K562 (cell line): ENCODE measurements around the gene RBM7. TPM values are rescaled to one million over a fixed set of nuclear protein-coding genes. Genes with fewer than 3 reads are reported as not detected.

ENCODE experiments used
- ADNP ChIP-seq: fragments of 200-800 bp; sonication (Bioruptor generic); IDR thresholded peaks from 2 replicates; pipeline ENCODE4 v1.6.1; 2016; ENCODE audit warnings: missing genetic modification characterization, missing compliant biosample characterization
- ETV1 ChIP-seq: fragments of 450-650 bp; conservative IDR thresholded peaks from 2 replicates; pipeline ENCODE4 v1.6.1; 2016; ENCODE audit warnings: missing genetic modification characterization, control low read depth, low read depth, missing compliant biosample characterization
- GATAD2A ChIP-seq: fragments of 450-650 bp; IDR thresholded peaks from 2 replicates; pipeline ENCODE4 v1.6.1; 2017
- HLTF ChIP-seq: fragments of 450-650 bp; IDR thresholded peaks from 2 replicates; pipeline ENCODE4 v1.6.1; 2016
- HNRNPL ChIP-seq: fragments of 200-400 bp; formaldehyde crosslinking; IDR thresholded peaks from 2 replicates; pipeline ENCODE4 v1.6.1; 2017; ENCODE audit warnings: low read depth, mild to moderate bottlenecking, low read length
- IFI16 ChIP-seq: fragments of 250-450 bp; sonication (Bioruptor Pico); IDR thresholded peaks from 2 replicates; pipeline ENCODE4 v2.1.2; 2022; ENCODE audit warnings: mild to moderate bottlenecking, inconsistent platforms
- KAT2B ChIP-seq: IDR thresholded peaks from one replicate; pipeline ENCODE4 v1.6.1; 2012; ENCODE audit warnings: low read depth, mild to moderate bottlenecking, control low read depth, inconsistent platforms, low read length, moderate library complexity
- KDM5B ChIP-seq: fragments of 200-600 bp; sonication (generic); IDR thresholded peaks from 2 replicates; pipeline ENCODE4 v1.6.1; 2012; ENCODE audit warnings: low read depth, mild to moderate bottlenecking, moderate library complexity, low read length, control low read depth, inconsistent platforms; ENCODE audit not compliant: insufficient replicate concordance
- KLF16 ChIP-seq: IDR thresholded peaks from 2 replicates; pipeline ENCODE4 v1.6.1; 2016; ENCODE audit warnings: antibody characterized with exemption
- MAFK ChIP-seq: IDR thresholded peaks from 2 replicates; pipeline ENCODE4 v1.6.1; 2011; ENCODE audit warnings: low read length, improper control_type of control experiment
- MAZ ChIP-seq, 2 experiments: fragments of 450-650 bp in 1 of 2; sonication (generic) in 1 of 2; formaldehyde crosslinking; IDR thresholded peaks in 1 of 2; conservative IDR thresholded peaks in 1 of 2; 2 replicates each; pipeline versions ENCODE4 v1.4.0 to v1.5.0; 2020; ENCODE audit warnings: mild to moderate bottlenecking in 1 of 2, missing genetic modification reagents in 1 of 2
- MEF2D ChIP-seq: conservative IDR thresholded peaks from 2 replicates; pipeline ENCODE4 v1.6.1; 2016; ENCODE audit warnings: low read depth, missing genetic modification characterization, missing compliant biosample characterization
- RFX7 ChIP-seq: fragments of 250-450 bp; sonication (Bioruptor Pico); IDR thresholded peaks from 2 replicates; pipeline ENCODE4 v1.5.1; 2021; ENCODE audit warnings: mild to moderate bottlenecking
- SIRT6 ChIP-seq: IDR thresholded peaks from one replicate; pipeline ENCODE4 v1.6.1; 2012; ENCODE audit warnings: low read depth, mild to moderate bottlenecking, control low read depth, inconsistent platforms, low read length, moderate library complexity
- ZNF197 ChIP-seq: fragments of 200-800 bp; sonication (Bioruptor generic); IDR thresholded peaks from 2 replicates; pipeline ENCODE4 v1.6.1; 2016; ENCODE audit warnings: low read depth, missing genetic modification characterization, missing compliant biosample characterization
- ZNF696 ChIP-seq: fragments of 250-450 bp; sonication (Bioruptor Pico); conservative IDR thresholded peaks from 2 replicates; pipeline ENCODE4 v1.4.0; 2020; ENCODE audit warnings: mild to moderate bottlenecking, moderate library complexity
- ZNF79 ChIP-seq: fragments of 250-450 bp; sonication (Bioruptor Pico); IDR thresholded peaks from 2 replicates; pipeline ENCODE4 v1.4.0; 2020; ENCODE audit warnings: low read depth, mild to moderate bottlenecking, moderate library complexity
- polyA plus RNA-seq, 8 experiments: library from polyadenylated mRNA; depleted of rRNA in 4 of 8; stranded (reverse) in 5 of 8; unstranded in 3 of 8; fragments of >200 nt; fragmentation: Nextera tagmentation in 2 of 8; fragmentation: Illumina TruSeq in 1 of 8; extraction: Ambion mirVana in 2 of 8; extraction: Trizol in 1 of 8; gene quantifications; 2 replicates each; pipeline versions ENCODE4 v1.2.1 to v1.2.3, GENCODE V29; 2011 to 2014; ENCODE audit warnings: inconsistent platforms in 1 of 8, missing spikeins in 1 of 8
- total RNA-seq, 7 experiments: library from RNA; depleted of rRNA in 6 of 7; stranded (reverse); fragments of >200 nt in 6 of 7; fragmentation: Illumina TruSeq in 2 of 7; extraction: Trizol in 2 of 7; gene quantifications; 2 replicates each; pipeline versions ENCODE4 v1.2.1 to v1.2.3, GENCODE V29; 2011 to 2021; ENCODE audit warnings: low replicate concordance in 1 of 7
- TF ChIP-seq, protein P1 (sequence below), 2 experiments: IDR thresholded peaks in 1 of 2; conservative IDR thresholded peaks in 1 of 2; 2 replicates each; pipeline ENCODE4 v1.6.1; 2016; ENCODE audit warnings: low read depth in 2 of 2, mild to moderate bottlenecking in 1 of 2, missing compliant biosample characterization in 1 of 2, missing genetic modification characterization in 1 of 2, moderate library complexity in 1 of 2
- TF ChIP-seq, protein P2 (sequence below): fragments of 250-450 bp; sonication (Bioruptor Pico); IDR thresholded peaks from 2 replicates; pipeline ENCODE4 v1.5.0; 2021; ENCODE audit warnings: mild to moderate bottlenecking, moderate library complexity
- TF ChIP-seq, protein P3 (sequence below): fragments of 450-650 bp; formaldehyde crosslinking; IDR thresholded peaks from 2 replicates; pipeline ENCODE4 v1.4.0; 2020; ENCODE audit warnings: mild to moderate bottlenecking, moderate library complexity
- TF ChIP-seq, protein P4 (sequence below): fragments of 250-450 bp; sonication (Bioruptor Pico); IDR thresholded peaks from 2 replicates; pipeline ENCODE4 v1.8.0; 2022; ENCODE audit warnings: inconsistent platforms, mild to moderate bottlenecking, moderate library complexity, borderline replicate concordance

Gene RBM7
- total and polyA plus RNA-seq, 9 of the 15 experiments (the other 6 are each of a cell fraction or from before 2014, with no cell fraction given) = 26.0 to 76.8 (median 49.6) TPM

DNA sequence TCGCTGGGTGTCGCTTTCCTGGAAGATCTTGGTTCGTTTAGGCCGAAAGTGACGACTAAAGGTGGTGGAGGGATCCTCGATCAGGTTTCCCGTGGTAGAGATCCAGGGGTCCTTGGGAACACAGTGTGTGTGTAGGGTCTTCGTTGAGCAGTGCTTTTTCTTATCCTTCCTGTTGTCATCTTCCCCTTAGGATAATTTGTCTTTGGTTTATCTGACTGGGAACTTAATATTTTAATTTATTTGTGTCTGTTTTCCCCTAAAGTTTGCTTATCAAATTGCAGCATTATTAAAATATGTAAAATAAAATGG, 403 bp downstream of the RBM7 start (continued):
- TF ChIP-seq, protein P1, sequence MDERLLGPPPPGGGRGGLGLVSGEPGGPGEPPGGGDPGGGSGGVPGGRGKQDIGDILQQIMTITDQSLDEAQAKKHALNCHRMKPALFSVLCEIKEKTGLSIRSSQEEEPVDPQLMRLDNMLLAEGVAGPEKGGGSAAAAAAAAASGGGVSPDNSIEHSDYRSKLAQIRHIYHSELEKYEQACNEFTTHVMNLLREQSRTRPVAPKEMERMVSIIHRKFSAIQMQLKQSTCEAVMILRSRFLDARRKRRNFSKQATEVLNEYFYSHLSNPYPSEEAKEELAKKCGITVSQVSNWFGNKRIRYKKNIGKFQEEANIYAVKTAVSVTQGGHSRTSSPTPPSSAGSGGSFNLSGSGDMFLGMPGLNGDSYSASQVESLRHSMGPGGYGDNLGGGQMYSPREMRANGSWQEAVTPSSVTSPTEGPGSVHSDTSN (CRISPR knock-in tag; IDR thresholded peaks at IDR 0.05; ENCODE audit: low read depth) = no peak
- TF ChIP-seq, protein P1 (tag; conservative IDR thresholded peaks at IDR 0.05; ENCODE audit: low read depth) = no peak
- TF ChIP-seq GATAD2A (0 out of 2 replicates have a peak, but pooled peaks have one; percentile 66), ZNF79 (CRISPR knock-in tag) (no peak), ZNF696 (no peak), IFI16 (CRISPR knock-in tag) (no peak), KAT2B (no peak), HLTF (peak; percentile 69; the same call in 1 of the 2 replicates), MAZ (CRISPR knock-in tag; conservative IDR thresholded peaks at IDR 0.05 in 1 of 2, IDR thresholded peaks at IDR 0.05 in 1 of 2) (no peak), SIRT6 (no peak), HNRNPL (no peak), ZNF197 (CRISPR knock-in tag) (no peak), MEF2D (tag) (peak; percentile 31; the same call in 1 of the 2 replicates), KDM5B (no peak), ADNP (tag) (no peak), RFX7 (no peak), MAFK (peak; percentile 1; the same call in 1 of the 2 replicates), KLF16 (no peak), ETV1 (tag) (no peak; the same call in 1 of the 2 replicates)
- TF ChIP-seq, protein P2, sequence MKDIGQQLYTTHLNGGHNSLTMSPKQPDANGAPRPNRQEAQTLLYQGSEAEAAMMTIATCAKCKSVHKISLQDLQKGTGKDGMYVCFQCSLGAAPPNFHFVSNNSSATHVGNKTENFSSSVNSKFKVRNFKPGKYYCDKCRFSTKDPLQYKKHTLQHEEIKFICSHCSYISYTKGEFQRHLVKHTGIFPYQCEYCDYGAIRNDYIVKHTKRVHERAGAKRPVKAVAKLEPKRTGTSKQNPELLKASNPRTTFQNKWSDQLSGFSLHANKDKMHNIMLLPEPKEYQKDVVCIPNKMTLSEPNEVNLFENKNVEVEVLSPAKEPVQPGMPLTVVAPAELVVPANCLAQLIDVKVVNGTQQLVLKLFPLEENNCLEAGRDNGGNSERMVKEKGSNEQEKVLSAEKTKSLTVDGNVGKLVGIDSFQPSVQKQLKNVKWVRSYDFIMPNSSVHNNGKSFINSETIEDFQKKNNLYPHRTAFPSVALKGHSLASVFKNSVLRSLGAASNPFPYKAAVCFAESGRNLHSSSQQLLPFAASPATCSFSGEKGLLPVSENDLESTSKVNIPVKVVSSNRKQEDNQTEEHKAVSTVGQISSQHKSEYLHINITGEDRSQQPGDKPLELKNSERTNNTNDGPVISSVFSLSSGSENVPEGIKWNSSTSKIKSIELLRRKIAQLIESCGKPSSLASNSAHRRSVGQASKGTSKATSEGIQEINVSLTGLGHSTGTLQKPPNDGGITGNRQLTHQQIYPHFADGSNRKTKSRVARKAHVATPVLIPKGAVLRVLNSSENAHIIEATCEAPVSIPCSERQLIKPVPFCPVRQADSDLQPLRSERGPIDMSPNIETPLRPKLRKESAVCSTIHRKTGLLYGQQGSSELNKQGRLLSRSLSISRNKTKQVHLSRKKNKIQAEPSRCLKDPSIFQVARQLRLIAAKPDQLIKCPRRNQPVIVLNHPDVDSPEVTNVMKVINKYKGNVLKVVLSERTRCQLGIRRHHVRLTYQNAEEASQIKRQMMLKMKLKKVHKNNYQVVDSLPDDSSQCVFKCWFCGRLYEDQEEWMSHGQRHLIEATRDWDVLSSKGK = no peak
- TF ChIP-seq, protein P3, sequence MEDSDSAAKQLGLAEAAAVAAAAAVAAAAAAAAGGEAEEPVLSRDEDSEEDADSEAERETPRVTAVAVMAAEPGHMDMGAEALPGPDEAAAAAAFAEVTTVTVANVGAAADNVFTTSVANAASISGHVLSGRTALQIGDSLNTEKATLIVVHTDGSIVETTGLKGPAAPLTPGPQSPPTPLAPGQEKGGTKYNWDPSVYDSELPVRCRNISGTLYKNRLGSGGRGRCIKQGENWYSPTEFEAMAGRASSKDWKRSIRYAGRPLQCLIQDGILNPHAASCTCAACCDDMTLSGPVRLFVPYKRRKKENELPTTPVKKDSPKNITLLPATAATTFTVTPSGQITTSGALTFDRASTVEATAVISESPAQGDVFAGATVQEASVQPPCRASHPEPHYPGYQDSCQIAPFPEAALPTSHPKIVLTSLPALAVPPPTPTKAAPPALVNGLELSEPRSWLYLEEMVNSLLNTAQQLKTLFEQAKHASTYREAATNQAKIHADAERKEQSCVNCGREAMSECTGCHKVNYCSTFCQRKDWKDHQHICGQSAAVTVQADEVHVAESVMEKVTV (CRISPR knock-in tag) = no peak
- TF ChIP-seq, protein P4, sequence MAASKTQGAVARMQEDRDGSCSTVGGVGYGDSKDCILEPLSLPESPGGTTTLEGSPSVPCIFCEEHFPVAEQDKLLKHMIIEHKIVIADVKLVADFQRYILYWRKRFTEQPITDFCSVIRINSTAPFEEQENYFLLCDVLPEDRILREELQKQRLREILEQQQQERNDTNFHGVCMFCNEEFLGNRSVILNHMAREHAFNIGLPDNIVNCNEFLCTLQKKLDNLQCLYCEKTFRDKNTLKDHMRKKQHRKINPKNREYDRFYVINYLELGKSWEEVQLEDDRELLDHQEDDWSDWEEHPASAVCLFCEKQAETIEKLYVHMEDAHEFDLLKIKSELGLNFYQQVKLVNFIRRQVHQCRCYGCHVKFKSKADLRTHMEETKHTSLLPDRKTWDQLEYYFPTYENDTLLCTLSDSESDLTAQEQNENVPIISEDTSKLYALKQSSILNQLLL = no peak
